ENCODE measurements around the gene NAALADL2. TPM values are rescaled to one million over a fixed set of nuclear protein-coding genes. Genes with fewer than 3 reads are reported as not detected.

NAALADL2 gene
- total and polyA plus RNA-seq, 2 donors from 2014 or later = 2.0 to 20.2 TPM

GRCh38 chr3:174960898-174961297 lies 101.8 kb downstream of the NAALADL2 start:
- intact Hi-C loops (cut with DNase I) = no loop called here
- no peak for DNase-seq
- FAIRE-seq = no peak
- H3K27me3 ChIP-seq (ENCODE audit: control insufficient read depth, insufficient read depth, low read length) = no peaks in the 10 kb centered on the region
- no peak overlapping the region for H3K4me3 ChIP-seq (ENCODE audit: low read length in 3 of 3)
- H3K27ac ChIP-seq (ENCODE audit: low read depth in 2 of 2, low read length in 2 of 2) = no peak overlapping the region
- no peak for TF ChIP-seq CTCF (IDR thresholded peaks at IDR 0.05; ENCODE audit: borderline replicate concordance, extremely low read depth, insufficient read depth)
- H3K9ac ChIP-seq (ENCODE audit: low read length in 3 of 3) = no peak overlapping the region
- H3K9me3 ChIP-seq (ENCODE audit: control insufficient read depth in 2 of 3, insufficient read depth in 1 of 3, low read length in 3 of 3) = no peaks in the 10 kb centered on the region
- H3K36me3 ChIP-seq (ENCODE audit: control insufficient read depth in 2 of 3, insufficient read depth in 3 of 3, low read length in 3 of 3) = no peaks in the 10 kb centered on the region
- H3K4me1 ChIP-seq (ENCODE audit: control insufficient read depth in 2 of 3, insufficient read depth in 2 of 3, low read depth in 1 of 3, low read length in 3 of 3) = no peaks in the 10 kb centered on the region

- no peak overlapping the region for H3K9ac ChIP-seq (ENCODE audit: low read length in 3 of 3)
- no peak overlapping the region for H3K4me3 ChIP-seq (ENCODE audit: low read length in 3 of 3)
- no peak overlapping the region for H3K27ac ChIP-seq (ENCODE audit: low read depth in 2 of 2, low read length in 2 of 2)
- intact Hi-C loops (cut with DNase I) = no loop called here
- H3K36me3 ChIP-seq (ENCODE audit: control insufficient read depth in 2 of 3, insufficient read depth in 3 of 3, low read length in 3 of 3) = no peaks in the 10 kb centered on the region
- H3K9me3 ChIP-seq (ENCODE audit: control insufficient read depth in 2 of 3, insufficient read depth in 1 of 3, low read length in 3 of 3) = peaks cover 0 to 5% (median 0%) of the 10 kb centered on the region in 3 donors
- FAIRE-seq (peak; percentile 74), DNase-seq (no peak)
- H3K27me3 ChIP-seq (ENCODE audit: control insufficient read depth, insufficient read depth, low read length) = no peaks in the 10 kb centered on the region
- TF ChIP-seq CTCF (IDR thresholded peaks at IDR 0.05; ENCODE audit: borderline replicate concordance, extremely low read depth, insufficient read depth) = no peak
- H3K4me1 ChIP-seq (ENCODE audit: control insufficient read depth in 2 of 3, insufficient read depth in 2 of 3, low read depth in 1 of 3, low read length in 3 of 3) = no peaks in the 10 kb centered on the region
These were observed 114.3 kb downstream of the NAALADL2 start for GRCh38 chr3:174973465-174973864.

GRCh38 chr3:174986685-174987084 lies 127.6 kb downstream of the NAALADL2 start:
- no peak overlapping the region for H3K27ac ChIP-seq (ENCODE audit: low read depth in 2 of 2, low read length in 2 of 2)
- DNase-seq (no peak), FAIRE-seq (no peak)
- no peaks in the 10 kb centered on the region for H3K36me3 ChIP-seq (ENCODE audit: control insufficient read depth in 2 of 3, insufficient read depth in 3 of 3, low read length in 3 of 3)
- no peak for TF ChIP-seq CTCF (IDR thresholded peaks at IDR 0.05; ENCODE audit: borderline replicate concordance, extremely low read depth, insufficient read depth)
- intact Hi-C loops (cut with DNase I) = no loop called here
- no peaks in the 10 kb centered on the region for H3K9me3 ChIP-seq (ENCODE audit: control insufficient read depth in 2 of 3, insufficient read depth in 1 of 3, low read length in 3 of 3)
- no peaks in the 10 kb centered on the region for H3K4me1 ChIP-seq (ENCODE audit: control insufficient read depth in 2 of 3, insufficient read depth in 2 of 3, low read depth in 1 of 3, low read length in 3 of 3)
- no peaks in the 10 kb centered on the region for H3K27me3 ChIP-seq (ENCODE audit: control insufficient read depth, insufficient read depth, low read length)
- H3K4me3 ChIP-seq (ENCODE audit: low read length in 3 of 3) = no peak overlapping the region
- no peak overlapping the region for H3K9ac ChIP-seq (ENCODE audit: low read length in 3 of 3)

GRCh38 chr3:175001091-175001490 lies 142.0 kb downstream of the NAALADL2 start:
- H3K9ac ChIP-seq (ENCODE audit: low read length in 3 of 3) = no peak overlapping the region
- no peak overlapping the region for H3K4me3 ChIP-seq (ENCODE audit: low read length in 3 of 3)
- intact Hi-C loops (cut with DNase I) = no loop called here
- no peaks in the 10 kb centered on the region for H3K36me3 ChIP-seq (ENCODE audit: control insufficient read depth in 2 of 3, insufficient read depth in 3 of 3, low read length in 3 of 3)
- FAIRE-seq (no peak), DNase-seq (no peak)
- TF ChIP-seq CTCF (IDR thresholded peaks at IDR 0.05; ENCODE audit: borderline replicate concordance, extremely low read depth, insufficient read depth) = no peak
- no peak overlapping the region for H3K27ac ChIP-seq (ENCODE audit: low read depth in 2 of 2, low read length in 2 of 2)
- no peaks in the 10 kb centered on the region for H3K4me1 ChIP-seq (ENCODE audit: control insufficient read depth in 2 of 3, insufficient read depth in 2 of 3, low read depth in 1 of 3, low read length in 3 of 3)
- H3K27me3 ChIP-seq (ENCODE audit: control insufficient read depth, insufficient read depth, low read length) = no peaks in the 10 kb centered on the region
- peaks cover 0 to 3% (median 0%) of the 10 kb centered on the region in 3 donors for H3K9me3 ChIP-seq (ENCODE audit: control insufficient read depth in 2 of 3, insufficient read depth in 1 of 3, low read length in 3 of 3)

Data from kidney (tissue), 14 donors.